NT2/D1 (cell line): ENCODE measurements around the gene SLC6A8.

Source experiments
- DNase-seq: peaks from one replicate; pipeline ENCODE4 v3.0.0-alpha.2; 2011; ENCODE audit warnings: low read depth, low spot score
- H3K27me3 ChIP-seq: 2 replicates; pipeline ENCODE4 v1.6.0; 2011; ENCODE audit warnings: mild to moderate bottlenecking; ENCODE audit not compliant: insufficient read length, insufficient read depth
- H3K36me3 ChIP-seq: 2 replicates; pipeline ENCODE4 v1.6.1; 2011; ENCODE audit warnings: mild to moderate bottlenecking, low read length, mixed read lengths; ENCODE audit not compliant: insufficient read depth, insufficient read length
- H3K4me1 ChIP-seq: 2 replicates; pipeline ENCODE4 v1.5.1; 2011; ENCODE audit not compliant: insufficient read depth, insufficient read length
- H3K4me3 ChIP-seq: 2 replicates; pipeline ENCODE4 v1.5.1; 2011; ENCODE audit warnings: low read depth; ENCODE audit not compliant: insufficient read length
- H3K9ac ChIP-seq: 2 replicates; pipeline ENCODE4 v1.6.0; 2011; ENCODE audit warnings: low read depth; ENCODE audit not compliant: insufficient read length
- H3K9me3 ChIP-seq: 2 replicates; pipeline ENCODE4 v1.5.1; 2011; ENCODE audit warnings: mild to moderate bottlenecking, low read length; ENCODE audit not compliant: insufficient read depth
- SUZ12 ChIP-seq: IDR thresholded peaks from 2 replicates; pipeline ENCODE4 v1.6.1; 2011; ENCODE audit not compliant: insufficient read length, insufficient read depth; ENCODE audit errors: extremely low read depth
- YY1 ChIP-seq: IDR thresholded peaks from 2 replicates; pipeline ENCODE4 v1.6.1; 2011; ENCODE audit not compliant: insufficient read length, insufficient read depth
- ZNF274 ChIP-seq: IDR thresholded peaks from 2 replicates; pipeline ENCODE4 v1.6.1; 2011; ENCODE audit warnings: mild to moderate bottlenecking, low read depth, low read length

SLC6A8 gene

GRCh38 chrX:153722704-153723350, 35.1 kb downstream of the SLC6A8 start:
- no peak for TF ChIP-seq SUZ12
- TF ChIP-seq ZNF274: no peak
- TF ChIP-seq YY1: no peak
- Histone ChIP-seq H3K27me3 (no peaks in the 10 kb centered on the region), H3K9me3 (no peaks in the 10 kb centered on the region), H3K4me3 (peak overlapping the region; percentile 51), H3K9ac (peak overlapping the region; percentile 77), H3K36me3 (peaks cover 34% of the 10 kb centered on the region), H3K4me1 (peaks cover 8% of the 10 kb centered on the region)
- DNase-seq: no peak

- Histone ChIP-seq H3K9ac (peak overlapping the region; percentile 77), H3K36me3 (peaks cover 34% of the 10 kb centered on the region), H3K27me3 (no peaks in the 10 kb centered on the region), H3K4me1 (peaks cover 8% of the 10 kb centered on the region), H3K9me3 (no peaks in the 10 kb centered on the region), H3K4me3 (peak overlapping the region; percentile 51)
- TF ChIP-seq SUZ12 (no peak), ZNF274 (no peak)
- no peak for DNase-seq
These were observed 35.9 kb downstream of the SLC6A8 start for GRCh38 chrX:153723351-153724251.

GRCh38 chrX:153724252-153725038, 36.7 kb downstream of the SLC6A8 start, which contains the start of the genes ABCD1 and BCAP31:
ABCD1 (plus strand) TSS chrX:153724856; CDS start chrX:153725267, 411 bp downstream.
BCAP31 (minus strand) TSS chrX:153724387; CDS start chrX:153723244, 1,143 bp downstream.
- no peaks in the 10 kb centered on the region for H3K9me3 ChIP-seq
- TF ChIP-seq SUZ12: no peak
- no peak for TF ChIP-seq YY1
- no peak for TF ChIP-seq ZNF274
- peak within 1 kb of the TSS; percentile 77 for H3K9ac ChIP-seq
- peak; percentile 54 for DNase-seq
- no peaks in the 10 kb centered on the region for H3K27me3 ChIP-seq
- H3K4me1 ChIP-seq: peaks cover 8% of the 10 kb centered on the region
- H3K4me3 ChIP-seq: peak within 1 kb of the TSS; percentile 51
- peaks cover 30% of the 10 kb centered on the region for H3K36me3 ChIP-seq

- DNase-seq: no peak
- Histone ChIP-seq H3K4me3 (peak overlapping the region; percentile 24), H3K9me3 (no peaks in the 10 kb centered on the region), H3K4me1 (peaks cover 8% of the 10 kb centered on the region), H3K36me3 (peaks cover 27% of the 10 kb centered on the region), H3K27me3 (no peaks in the 10 kb centered on the region), H3K9ac (peak overlapping the region; percentile 61)
- TF ChIP-seq ZNF274 (no peak), SUZ12 (no peak), YY1 (no peak)
These were observed 37.5 kb downstream of the SLC6A8 start for GRCh38 chrX:153725039-153725831.

GRCh38 chrX:153725832-153726285, 38.1 kb downstream of the SLC6A8 start:
- Histone ChIP-seq H3K9me3 (0 out of 2 replicates have a peak, but pooled peaks cover under 1% of the 10 kb centered on the region), H3K27me3 (no peaks in the 10 kb centered on the region), H3K36me3 (peaks cover 22% of the 10 kb centered on the region), H3K4me1 (peaks cover 8% of the 10 kb centered on the region), H3K4me3 (no peak overlapping the region), H3K9ac (peak overlapping the region; percentile 61)
- no peak for TF ChIP-seq ZNF274
- TF ChIP-seq SUZ12: no peak
- no peak for TF ChIP-seq YY1
- no peak for DNase-seq

- peak overlapping the region; percentile 4 for H3K4me3 ChIP-seq
- H3K36me3 ChIP-seq: peaks cover 22% of the 10 kb centered on the region
- TF ChIP-seq SUZ12: no peak
- TF ChIP-seq YY1: no peak
- TF ChIP-seq ZNF274: no peak
- H3K4me1 ChIP-seq: peaks cover 8% of the 10 kb centered on the region
- H3K9me3 ChIP-seq: 0 out of 2 replicates have a peak, but pooled peaks cover 6% of the 10 kb centered on the region
- H3K9ac ChIP-seq: peak overlapping the region; percentile 56
- no peaks in the 10 kb centered on the region for H3K27me3 ChIP-seq
- peak; percentile 57 for DNase-seq
These were observed 38.8 kb downstream of the SLC6A8 start for GRCh38 chrX:153726286-153727122.
